ENCODE data around the gene JADE1.

JADE1 gene

DNA sequence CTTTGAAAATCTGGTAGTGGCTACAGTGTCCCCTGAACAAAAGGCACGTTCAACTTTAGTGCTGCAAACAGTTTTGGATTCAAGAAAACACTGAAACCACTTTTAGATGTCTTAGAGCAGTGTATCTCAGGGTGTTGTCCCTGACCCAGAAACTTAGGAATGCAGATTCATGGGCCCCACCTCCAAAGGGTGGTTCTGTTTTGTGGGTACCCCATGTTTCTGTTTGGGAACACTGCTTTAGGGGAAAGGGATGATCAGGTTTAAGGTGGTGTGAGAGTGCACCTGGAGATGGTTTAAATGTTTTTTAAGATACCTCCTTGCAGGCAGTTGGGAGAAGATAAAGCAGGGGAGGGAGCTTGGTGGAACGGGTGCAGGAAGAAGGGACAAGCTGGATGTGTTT, 55.6 kb downstream of the JADE1 start:
- H3K18ac ChIP-seq (ENCODE audit: low read length): no peak overlapping the region
- H3K36me3 ChIP-seq (ENCODE audit: control insufficient read depth in 1 of 2, insufficient read depth in 2 of 2, low read length in 2 of 2): peaks cover 19 to 38% of the 10 kb centered on the region in 2 experiments
- peaks cover 0 to 4% of the 10 kb centered on the region in 2 experiments for H3K4me1 ChIP-seq (ENCODE audit: control insufficient read depth in 1 of 2, insufficient read depth in 2 of 2, low read length in 2 of 2)
- no peak overlapping the region for H3K23ac ChIP-seq (ENCODE audit: low read length)
- no peak overlapping the region for H2BK120ac ChIP-seq (ENCODE audit: insufficient read depth, low read length, poor library complexity)
- no peak overlapping the region for H2AFZ ChIP-seq (ENCODE audit: insufficient read depth, low read length, poor library complexity)
- H2BK12ac ChIP-seq (ENCODE audit: low read length): no peak overlapping the region
- H3K79me2 ChIP-seq (ENCODE audit: control insufficient read depth, insufficient read depth, low read length, poor library complexity): no peaks in the 10 kb centered on the region
- H4K8ac ChIP-seq (ENCODE audit: low read depth, low read length): no peak overlapping the region
- no peak for DNase-seq
- no peak overlapping the region for H2AK5ac ChIP-seq (ENCODE audit: low read length)
- no peaks in the 10 kb centered on the region for H3K27me3 ChIP-seq (ENCODE audit: insufficient read depth, low read length)
- H4K91ac ChIP-seq (ENCODE audit: low read depth, low read length): no peak overlapping the region
- no peak overlapping the region for H3K4ac ChIP-seq (ENCODE audit: low read depth, low read length)
- no peak overlapping the region for H3K4me3 ChIP-seq (ENCODE audit: low read depth, low read length)
- H2BK5ac ChIP-seq (ENCODE audit: low read depth, low read length, poor library complexity): no peak overlapping the region
- no peak overlapping the region for H3K4me2 ChIP-seq (ENCODE audit: low read length)
- H3K14ac ChIP-seq (ENCODE audit: low read length): no peak overlapping the region
- no peak overlapping the region for H4K12ac ChIP-seq (ENCODE audit: low read depth, low read length)
- no CpG with 5 or more reads among the region's 2 CpGs for WGBS (ENCODE audit: extremely low coverage, insufficient coverage, insufficient read length)
- H3K27ac ChIP-seq (ENCODE audit: low read depth, low read length): no peak overlapping the region
- no peaks in the 10 kb centered on the region for H3K9me3 ChIP-seq (ENCODE audit: insufficient read depth, low read depth, low read length)
- H3K9ac ChIP-seq (ENCODE audit: low read length): no peak overlapping the region
- H3K79me1 ChIP-seq (ENCODE audit: low read length): no peaks in the 10 kb centered on the region

DNA sequence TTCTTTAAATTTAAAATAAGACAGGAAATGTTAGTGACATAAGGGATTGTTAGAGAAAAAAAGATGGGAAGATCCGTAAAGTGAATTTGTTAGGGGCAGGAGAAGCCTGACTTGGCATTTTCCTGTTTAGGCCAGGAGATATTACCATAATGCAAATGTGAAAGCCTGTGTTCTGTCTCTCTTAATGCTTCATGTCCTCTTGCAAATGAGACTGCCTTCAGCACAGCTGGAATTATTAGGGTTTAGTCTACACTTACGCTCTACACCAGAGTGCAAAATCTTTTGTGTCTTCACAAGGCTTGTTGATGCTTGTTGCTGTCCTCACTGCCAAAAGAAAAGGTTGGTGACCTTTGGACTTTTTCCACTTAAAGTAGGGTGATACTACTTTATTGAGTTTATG, 56.8 kb downstream of the JADE1 start:
- H3K9ac ChIP-seq (ENCODE audit: low read length): no peak overlapping the region
- no peak overlapping the region for H2BK12ac ChIP-seq (ENCODE audit: low read length)
- H3K9me3 ChIP-seq (ENCODE audit: insufficient read depth, low read depth, low read length): no peaks in the 10 kb centered on the region
- H2BK120ac ChIP-seq (ENCODE audit: insufficient read depth, low read length, poor library complexity): no peak overlapping the region
- no peak overlapping the region for H3K23ac ChIP-seq (ENCODE audit: low read length)
- H4K8ac ChIP-seq (ENCODE audit: low read depth, low read length): no peak overlapping the region
- no peak overlapping the region for H3K4me3 ChIP-seq (ENCODE audit: low read depth, low read length)
- H3K18ac ChIP-seq (ENCODE audit: low read length): no peak overlapping the region
- H3K79me1 ChIP-seq (ENCODE audit: low read length): no peaks in the 10 kb centered on the region
- H4K12ac ChIP-seq (ENCODE audit: low read depth, low read length): no peak overlapping the region
- H2AK5ac ChIP-seq (ENCODE audit: low read length): no peak overlapping the region
- H3K36me3 ChIP-seq (ENCODE audit: control insufficient read depth in 1 of 2, insufficient read depth in 2 of 2, low read length in 2 of 2): peaks cover 16 to 34% of the 10 kb centered on the region in 2 experiments
- no peak overlapping the region for H4K91ac ChIP-seq (ENCODE audit: low read depth, low read length)
- no peak for DNase-seq
- H3K4me1 ChIP-seq (ENCODE audit: control insufficient read depth in 1 of 2, insufficient read depth in 2 of 2, low read length in 2 of 2): peaks cover 0 to 4% of the 10 kb centered on the region in 2 experiments
- no peaks in the 10 kb centered on the region for H3K79me2 ChIP-seq (ENCODE audit: control insufficient read depth, insufficient read depth, low read length, poor library complexity)
- no peak overlapping the region for H2AFZ ChIP-seq (ENCODE audit: insufficient read depth, low read length, poor library complexity)
- no CpG with 5 or more reads among the region's 2 CpGs for WGBS (ENCODE audit: extremely low coverage, insufficient coverage, insufficient read length)
- no peak overlapping the region for H2BK5ac ChIP-seq (ENCODE audit: low read depth, low read length, poor library complexity)
- H3K27me3 ChIP-seq (ENCODE audit: insufficient read depth, low read length): no peaks in the 10 kb centered on the region
- H3K4ac ChIP-seq (ENCODE audit: low read depth, low read length): no peak overlapping the region
- no peak overlapping the region for H3K4me2 ChIP-seq (ENCODE audit: low read length)
- no peak overlapping the region for H3K14ac ChIP-seq (ENCODE audit: low read length)
- no peak overlapping the region for H3K27ac ChIP-seq (ENCODE audit: low read depth, low read length)

DNA sequence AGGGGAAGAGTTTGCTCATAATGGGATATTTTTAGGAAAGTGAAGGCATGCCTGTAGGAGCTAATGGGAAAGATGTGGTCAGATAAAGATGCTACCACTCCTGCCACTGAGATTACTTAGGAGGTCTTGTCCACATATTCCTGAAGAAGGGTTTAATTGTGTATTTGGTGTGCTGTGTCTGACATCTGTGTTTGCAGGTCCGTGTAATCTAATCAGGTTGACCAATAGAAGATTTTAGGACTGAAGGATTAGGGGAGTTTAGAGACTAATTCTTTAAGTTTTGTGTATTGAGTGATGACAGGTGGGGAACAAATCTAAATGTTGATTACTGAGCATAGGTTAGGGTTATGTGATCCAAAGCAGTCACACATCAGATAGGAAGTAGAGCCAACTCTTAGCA, 57.2 kb downstream of the JADE1 start:
- no peak overlapping the region for H4K8ac ChIP-seq (ENCODE audit: low read depth, low read length)
- WGBS (ENCODE audit: extremely low coverage, insufficient coverage, insufficient read length): no CpG with 5 or more reads among the region's 1 CpG
- H2BK12ac ChIP-seq (ENCODE audit: low read length): no peak overlapping the region
- DNase-seq: no peak
- H3K27me3 ChIP-seq (ENCODE audit: insufficient read depth, low read length): no peaks in the 10 kb centered on the region
- peaks cover 1 to 4% of the 10 kb centered on the region in 2 experiments for H3K4me1 ChIP-seq (ENCODE audit: control insufficient read depth in 1 of 2, insufficient read depth in 2 of 2, low read length in 2 of 2)
- H3K4ac ChIP-seq (ENCODE audit: low read depth, low read length): no peak overlapping the region
- no peaks in the 10 kb centered on the region for H3K9me3 ChIP-seq (ENCODE audit: insufficient read depth, low read depth, low read length)
- H2AFZ ChIP-seq (ENCODE audit: insufficient read depth, low read length, poor library complexity): no peak overlapping the region
- H3K14ac ChIP-seq (ENCODE audit: low read length): no peak overlapping the region
- H3K27ac ChIP-seq (ENCODE audit: low read depth, low read length): no peak overlapping the region
- no peak overlapping the region for H2BK5ac ChIP-seq (ENCODE audit: low read depth, low read length, poor library complexity)
- peaks cover 4% of the 10 kb centered on the region for H3K79me1 ChIP-seq (ENCODE audit: low read length)
- H3K23ac ChIP-seq (ENCODE audit: low read length): no peak overlapping the region
- peaks cover 18 to 34% of the 10 kb centered on the region in 2 experiments for H3K36me3 ChIP-seq (ENCODE audit: control insufficient read depth in 1 of 2, insufficient read depth in 2 of 2, low read length in 2 of 2)
- H4K12ac ChIP-seq (ENCODE audit: low read depth, low read length): no peak overlapping the region
- H2AK5ac ChIP-seq (ENCODE audit: low read length): no peak overlapping the region
- no peak overlapping the region for H3K4me2 ChIP-seq (ENCODE audit: low read length)
- H4K91ac ChIP-seq (ENCODE audit: low read depth, low read length): no peak overlapping the region
- no peak overlapping the region for H3K18ac ChIP-seq (ENCODE audit: low read length)
- H2BK120ac ChIP-seq (ENCODE audit: insufficient read depth, low read length, poor library complexity): no peak overlapping the region
- no peak overlapping the region for H3K4me3 ChIP-seq (ENCODE audit: low read depth, low read length)
- H3K79me2 ChIP-seq (ENCODE audit: control insufficient read depth, insufficient read depth, low read length, poor library complexity): no peaks in the 10 kb centered on the region
- H3K9ac ChIP-seq (ENCODE audit: low read length): no peak overlapping the region

GRCh38 chr4:128868758-128869157, 59.3 kb downstream of the JADE1 start:
- no peak overlapping the region for H3K4ac ChIP-seq (ENCODE audit: low read depth, low read length)
- H2AK5ac ChIP-seq (ENCODE audit: low read length): no peak overlapping the region
- peaks cover 0 to 3% of the 10 kb centered on the region in 2 experiments for H3K4me1 ChIP-seq (ENCODE audit: control insufficient read depth in 1 of 2, insufficient read depth in 2 of 2, low read length in 2 of 2)
- no peaks in the 10 kb centered on the region for H3K9me3 ChIP-seq (ENCODE audit: insufficient read depth, low read depth, low read length)
- no peak overlapping the region for H4K12ac ChIP-seq (ENCODE audit: low read depth, low read length)
- no peak overlapping the region for H3K4me2 ChIP-seq (ENCODE audit: low read length)
- no peak for DNase-seq
- no peak overlapping the region for H3K14ac ChIP-seq (ENCODE audit: low read length)
- no CpG with 5 or more reads among the region's 3 CpGs for WGBS (ENCODE audit: extremely low coverage, insufficient coverage, insufficient read length)
- no peak overlapping the region for H3K27ac ChIP-seq (ENCODE audit: low read depth, low read length)
- H2AFZ ChIP-seq (ENCODE audit: insufficient read depth, low read length, poor library complexity): no peak overlapping the region
- H4K8ac ChIP-seq (ENCODE audit: low read depth, low read length): no peak overlapping the region
- no peaks in the 10 kb centered on the region for H3K27me3 ChIP-seq (ENCODE audit: insufficient read depth, low read length)
- peaks cover 3% of the 10 kb centered on the region for H3K79me2 ChIP-seq (ENCODE audit: control insufficient read depth, insufficient read depth, low read length, poor library complexity)
- H2BK5ac ChIP-seq (ENCODE audit: low read depth, low read length, poor library complexity): no peak overlapping the region
- H3K79me1 ChIP-seq (ENCODE audit: low read length): peaks cover 5% of the 10 kb centered on the region
- no peak overlapping the region for H3K23ac ChIP-seq (ENCODE audit: low read length)
- peaks cover 13 to 28% of the 10 kb centered on the region in 2 experiments for H3K36me3 ChIP-seq (ENCODE audit: control insufficient read depth in 1 of 2, insufficient read depth in 2 of 2, low read length in 2 of 2)
- H3K18ac ChIP-seq (ENCODE audit: low read length): no peak overlapping the region
- H4K91ac ChIP-seq (ENCODE audit: low read depth, low read length): no peak overlapping the region
- no peak overlapping the region for H3K4me3 ChIP-seq (ENCODE audit: low read depth, low read length)
- H3K9ac ChIP-seq (ENCODE audit: low read length): no peak overlapping the region
- no peak overlapping the region for H2BK12ac ChIP-seq (ENCODE audit: low read length)
- H2BK120ac ChIP-seq (ENCODE audit: insufficient read depth, low read length, poor library complexity): no peak overlapping the region

All from trophoblast cell (in vitro differentiated cells and primary cell).